T-cell (primary cell): ENCODE results near the gene ARL11. TPM values are rescaled to one million over a fixed set of nuclear protein-coding genes. Genes with fewer than 3 reads are reported as not detected.

ENCODE experiments used
- ATAC-seq, 4 experiments: fragments of 200-7000 bp in 3 of 4; fragments of 150-1000 bp in 1 of 4; cut with Tn5 transposase; replicated peaks in 1 of 4; 1 replicate in 3 of 4; 2 replicates in 1 of 4; pipeline ENCODE4 v1.10.0; 2021; ENCODE audit warnings: moderate library complexity in 3 of 4, mild to moderate bottlenecking in 2 of 4, moderate number of reproducible peaks in 1 of 4
- CTCF ChIA-PET, 2 donors: fragments of 300-600 bp; sonication (Branson Sonifier 250); formaldehyde crosslinking; loops; one replicate each; lab custom pipeline; 2022; ENCODE audit warnings: antibody characterized with exemption in 2 of 2; lab: Charles Lee
- POLR2A ChIA-PET, 2 donors: fragments of 300-600 bp; sonication (Branson Sonifier 250); formaldehyde crosslinking; loops; one replicate each; lab custom pipeline; 2022; ENCODE audit warnings: antibody characterized with exemption in 2 of 2; lab: Charles Lee
- DNase-seq, 35 experiments: peaks; one replicate each; pipeline versions ENCODE4 v3.0.0 to v3.0.0-alpha.2; 2013 to 2023
- H3K27ac ChIP-seq: one replicate; pipeline ENCODE4 v1.5.1; 2013; ENCODE audit warnings: low read length
- H3K27me3 ChIP-seq, 2 experiments: replicated peaks in 1 of 2; 1 replicate in 1 of 2; 2 replicates in 1 of 2; pipeline versions ENCODE4 v1.6.1 to v1.7.0; 2013; ENCODE audit warnings: low read length in 1 of 2, mixed read lengths in 1 of 2; ENCODE audit not compliant: control insufficient read depth in 2 of 2, insufficient read depth in 2 of 2; ENCODE audit errors: extremely low read depth in 1 of 2
- H3K36me3 ChIP-seq, 2 donors: 1 replicate in 1 of 2; 2 replicates in 1 of 2; pipeline versions ENCODE4 v1.6.1 to v1.7.0; 2013; ENCODE audit warnings: low read length in 1 of 2; ENCODE audit not compliant: control insufficient read depth in 2 of 2, insufficient read depth in 1 of 2; ENCODE audit errors: extremely low read depth in 1 of 2
- H3K4me1 ChIP-seq, 2 experiments: 1 replicate in 1 of 2; 2 replicates in 1 of 2; pipeline versions ENCODE4 v1.6.1 to v1.7.0; 2013; ENCODE audit warnings: low read length in 2 of 2, mixed read lengths in 1 of 2; ENCODE audit not compliant: insufficient read depth in 2 of 2, control insufficient read depth in 1 of 2; ENCODE audit errors: extremely low read depth in 1 of 2
- H3K4me3 ChIP-seq, 2 donors: 1 replicate in 1 of 2; 2 replicates in 1 of 2; pipeline versions ENCODE4 v1.5.1 to v1.7.0; 2013; ENCODE audit warnings: mild to moderate bottlenecking in 2 of 2, low read length in 1 of 2, moderate library complexity in 1 of 2; ENCODE audit not compliant: control insufficient read depth in 1 of 2; ENCODE audit errors: extremely low read depth in 1 of 2
- H3K9me3 ChIP-seq: 2 replicates; pipeline ENCODE4 v1.7.0; 2013
- H3K27ac Mint-ChIP-seq, 2 donors: one replicate each; pipeline ENCODE4 v1.8.0; 2020 to 2021; ENCODE audit warnings: mild to moderate bottlenecking in 2 of 2, mixed read lengths in 2 of 2
- H3K27me3 Mint-ChIP-seq, 2 donors: one replicate each; pipeline ENCODE4 v1.8.0; 2021 to 2022; ENCODE audit warnings: mixed read lengths in 2 of 2
- H3K36me3 Mint-ChIP-seq: one replicate; pipeline ENCODE4 v1.8.0; 2021; ENCODE audit warnings: mixed read lengths
- H3K4me1 Mint-ChIP-seq, 3 donors: one replicate each; pipeline ENCODE4 v1.8.0; 2020 to 2022; ENCODE audit warnings: mixed read lengths in 3 of 3, mild to moderate bottlenecking in 1 of 3
- H3K4me3 Mint-ChIP-seq, 3 donors: one replicate each; pipeline ENCODE4 v1.8.0; 2020 to 2022; ENCODE audit warnings: mild to moderate bottlenecking in 3 of 3, mixed read lengths in 3 of 3, moderate library complexity in 3 of 3
- H3K9me3 Mint-ChIP-seq, 3 donors: one replicate each; pipeline ENCODE4 v1.8.0; 2020 to 2022; ENCODE audit warnings: mixed read lengths in 3 of 3
- WGBS: methylation state at CpG from one replicate; pipeline ENCODE4 v1.1.5; 2013; ENCODE audit warnings: missing lambda C conversion rate; ENCODE audit not compliant: insufficient coverage; 5-methylcytosine and 5-hydroxymethylcytosine counted together
- total RNA-seq, 35 experiments: library from RNA in 6 of 35; stranded (reverse) in 6 of 35; fragments of 120-200 nt in 1 of 35; gene quantifications; one replicate each; pipeline versions ENCODE4 v1.2.1 to v1.2.4 and lab custom pipeline; 2013 to 2026

Gene ARL11
- total RNA-seq, 5 donors from 2014 or later (not counting 1 experiment from before 2014, with no cell fraction given): 0.12 to 1.9 (median 0.53) TPM

GRCh38 chr13:49632156-49632555 lies 3.8 kb downstream of the ARL11 start:
- H3K36me3 ChIP-seq: no peaks in the 10 kb centered on the region
- no peak overlapping the region for H3K27ac ChIP-seq
- H3K27me3 Mint-ChIP-seq: no peaks in the 10 kb centered on the region
- H3K27ac Mint-ChIP-seq: no peak overlapping the region
- no peak overlapping the region for H3K4me3 Mint-ChIP-seq
- no peak overlapping the region for H3K4me3 ChIP-seq
- peaks cover 17 to 43% (median 25%) of the 10 kb centered on the region in 3 donors for H3K4me1 Mint-ChIP-seq
- no peaks in the 10 kb centered on the region for H3K9me3 ChIP-seq
- H3K9me3 Mint-ChIP-seq: no peaks in the 10 kb centered on the region
- ChIA-PET CTCF (no interaction called here), POLR2A (interaction anchor here in 1 of 2 donors (0.7 kb wide), 1 partner anchor 56 kb away, joined by 3 read pairs; no protein-coding TSS in a partner anchor)
- DNase-seq: no peak
- H3K27me3 ChIP-seq: no peaks in the 10 kb centered on the region
- H3K4me1 ChIP-seq: peaks cover 2 to 26% of the 10 kb centered on the region in 2 experiments
- no peak for ATAC-seq
- H3K36me3 Mint-ChIP-seq: no peaks in the 10 kb centered on the region
- 100% methylated on average over 1 of the region's 5 CpGs for WGBS

- Mint-ChIP-seq H3K36me3 (no peaks in the 10 kb centered on the region), H3K27me3 (no peaks in the 10 kb centered on the region), H3K27ac (no peak overlapping the region), H3K4me1 (peaks cover 8 to 33% (median 16%) of the 10 kb centered on the region in 3 donors), H3K9me3 (no peaks in the 10 kb centered on the region), H3K4me3 (no peak overlapping the region)
- Histone ChIP-seq H3K9me3 (no peaks in the 10 kb centered on the region), H3K36me3 (no peaks in the 10 kb centered on the region), H3K4me1 (peaks cover 0 to 16% of the 10 kb centered on the region in 2 experiments), H3K27ac (no peak overlapping the region), H3K27me3 (no peaks in the 10 kb centered on the region), H3K4me3 (no peak overlapping the region)
- CTCF ChIA-PET: interaction anchor here in 1 of 2 donors (0.6 to 0.7 kb wide), 2 partner anchors 31 to 1771 kb away, joined by 3 read pairs; no protein-coding TSS in a partner anchor
- no peak for ATAC-seq
- 100% methylated on average over 1 of the region's 4 CpGs for WGBS
- no peak for DNase-seq
- POLR2A ChIA-PET: no interaction called here
Measured at GRCh38 chr13:49633710-49634109, 5.4 kb downstream of the ARL11 start.

GRCh38 chr13:49635599-49636433 lies 7.5 kb downstream of the ARL11 start:
- Mint-ChIP-seq H3K4me3 (peak overlapping the region; percentile 55 to 64 (median 62)), H3K27ac (peak overlapping the region; percentile 72 to 76), H3K4me1 (peaks cover 5 to 26% (median 16%) of the 10 kb centered on the region in 3 donors), H3K9me3 (no peaks in the 10 kb centered on the region), H3K36me3 (no peaks in the 10 kb centered on the region), H3K27me3 (no peaks in the 10 kb centered on the region)
- H3K9me3 ChIP-seq: no peaks in the 10 kb centered on the region
- H3K27ac ChIP-seq: peak overlapping the region; percentile 52
- peak overlapping the region in 1 of 2 donors; percentile 45 for H3K4me3 ChIP-seq
- ATAC-seq: peak; percentile 72 to 86 (median 80)
- WGBS: 71% methylated on average over 6 of the region's 10 CpGs
- no peaks in the 10 kb centered on the region for H3K27me3 ChIP-seq
- peaks cover 0 to 14% of the 10 kb centered on the region in 2 experiments for H3K4me1 ChIP-seq
- ChIA-PET POLR2A (no interaction called here), CTCF (no interaction called here)
- DNase-seq: peak in 31 of 35 experiments; percentile 13 to 74 (median 30)
- H3K36me3 ChIP-seq: no peaks in the 10 kb centered on the region

GRCh38 chr13:49636705-49637104 lies 8.4 kb downstream of the ARL11 start:
- WGBS: 100% methylated on average over 1 of the region's 5 CpGs
- Histone ChIP-seq H3K27me3 (no peaks in the 10 kb centered on the region), H3K4me1 (peaks cover 0 to 14% of the 10 kb centered on the region in 2 experiments), H3K27ac (no peak overlapping the region), H3K4me3 (no peak overlapping the region), H3K36me3 (no peaks in the 10 kb centered on the region), H3K9me3 (no peaks in the 10 kb centered on the region)
- Mint-ChIP-seq H3K4me3 (peak overlapping the region in 2 of 3 donors; percentile 55 to 64), H3K27me3 (no peaks in the 10 kb centered on the region), H3K9me3 (no peaks in the 10 kb centered on the region), H3K27ac (no peak overlapping the region), H3K36me3 (no peaks in the 10 kb centered on the region), H3K4me1 (peaks cover 5 to 26% (median 16%) of the 10 kb centered on the region in 3 donors)
- DNase-seq: no peak
- ChIA-PET CTCF (no interaction called here), POLR2A (interaction anchor here in 1 of 2 donors (0.5 kb wide), 1 partner anchor 28 kb away, joined by 8 read pairs; no protein-coding TSS in a partner anchor)
- ATAC-seq: no peak

GRCh38 chr13:49638030-49638743 lies 9.9 kb downstream of the ARL11 start:
- no peak for ATAC-seq
- WGBS: no CpG with 5 or more reads among the region's 4 CpGs
- no peak for DNase-seq
- no peak overlapping the region for H3K4me3 Mint-ChIP-seq
- peaks cover 0 to 14% of the 10 kb centered on the region in 2 experiments for H3K4me1 ChIP-seq
- no peak overlapping the region for H3K27ac Mint-ChIP-seq
- H3K36me3 Mint-ChIP-seq: no peaks in the 10 kb centered on the region
- no peaks in the 10 kb centered on the region for H3K36me3 ChIP-seq
- no peak overlapping the region for H3K4me3 ChIP-seq
- POLR2A ChIA-PET: no interaction called here
- H3K9me3 Mint-ChIP-seq: no peaks in the 10 kb centered on the region
- CTCF ChIA-PET: no interaction called here
- no peaks in the 10 kb centered on the region for H3K9me3 ChIP-seq
- H3K27ac ChIP-seq: no peak overlapping the region
- peaks cover 5 to 29% (median 16%) of the 10 kb centered on the region in 3 donors for H3K4me1 Mint-ChIP-seq
- no peaks in the 10 kb centered on the region for H3K27me3 Mint-ChIP-seq
- H3K27me3 ChIP-seq: no peaks in the 10 kb centered on the region

GRCh38 chr13:49638744-49639072 lies 10.4 kb downstream of the ARL11 start:
- Mint-ChIP-seq H3K9me3 (no peaks in the 10 kb centered on the region), H3K4me1 (peaks cover 8 to 27% (median 16%) of the 10 kb centered on the region in 3 donors), H3K27ac (no peak overlapping the region), H3K4me3 (no peak overlapping the region), H3K27me3 (no peaks in the 10 kb centered on the region), H3K36me3 (no peaks in the 10 kb centered on the region)
- no peaks in the 10 kb centered on the region for H3K36me3 ChIP-seq
- H3K9me3 ChIP-seq: no peaks in the 10 kb centered on the region
- H3K4me1 ChIP-seq: peaks cover 0 to 14% of the 10 kb centered on the region in 2 experiments
- no peak overlapping the region for H3K27ac ChIP-seq
- CTCF ChIA-PET: interaction anchor here in 1 of 2 donors (0.9 kb wide), 1 partner anchor 11 kb away, joined by 3 read pairs; the partner anchor contains the start of gene ARL11
- H3K4me3 ChIP-seq: no peak overlapping the region
- WGBS: no CpG with 5 or more reads among the region's 2 CpGs
- POLR2A ChIA-PET: no interaction called here
- no peak for ATAC-seq
- no peaks in the 10 kb centered on the region for H3K27me3 ChIP-seq
- DNase-seq: no peak
